Measurements from ENCODE around the gene MAP6.
A peak's percentile ranks its signal among the peaks of the same experiment; 100 is the strongest.

DNA sequence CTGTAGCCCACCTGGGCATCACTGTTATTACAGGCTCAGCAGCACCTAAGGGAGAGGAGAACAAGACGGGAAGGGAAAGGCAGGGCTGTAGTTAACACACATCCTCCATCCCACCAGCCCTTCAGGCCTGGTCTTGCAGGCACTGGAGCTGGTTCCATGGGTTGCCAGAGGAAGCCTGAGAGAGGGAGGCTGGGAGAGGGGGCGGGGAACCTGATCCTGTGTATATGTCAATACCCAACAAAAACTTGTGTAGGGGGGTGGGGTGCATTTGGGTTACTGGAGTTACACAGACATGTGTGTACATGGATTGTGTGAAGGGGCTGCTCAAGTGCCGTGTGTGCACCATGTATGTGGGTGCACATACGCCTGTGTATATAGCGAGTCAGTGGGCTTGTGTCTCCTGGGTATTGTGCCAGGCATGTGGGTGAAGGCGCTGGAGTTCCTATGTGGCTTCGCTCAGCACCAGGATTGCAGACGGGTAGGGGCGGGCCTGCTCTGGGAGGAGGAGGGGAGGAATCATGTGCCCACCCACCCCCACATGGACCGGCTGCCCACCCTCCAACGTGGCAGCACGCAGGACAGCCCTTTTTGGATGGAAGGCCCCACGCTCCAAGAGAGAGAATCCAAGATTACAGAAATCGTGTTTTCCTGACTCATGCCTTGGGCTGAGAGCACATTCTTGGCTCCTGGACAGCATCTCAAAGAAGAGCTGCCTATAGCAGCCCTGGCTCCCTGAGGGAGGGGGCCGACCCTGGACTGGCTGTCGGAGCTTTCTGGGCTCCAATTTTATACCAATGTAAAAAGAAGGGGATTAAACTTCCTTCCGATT lies 111.0 kb downstream of the MAP6 start:
- TF ChIP-seq, protein P1, sequence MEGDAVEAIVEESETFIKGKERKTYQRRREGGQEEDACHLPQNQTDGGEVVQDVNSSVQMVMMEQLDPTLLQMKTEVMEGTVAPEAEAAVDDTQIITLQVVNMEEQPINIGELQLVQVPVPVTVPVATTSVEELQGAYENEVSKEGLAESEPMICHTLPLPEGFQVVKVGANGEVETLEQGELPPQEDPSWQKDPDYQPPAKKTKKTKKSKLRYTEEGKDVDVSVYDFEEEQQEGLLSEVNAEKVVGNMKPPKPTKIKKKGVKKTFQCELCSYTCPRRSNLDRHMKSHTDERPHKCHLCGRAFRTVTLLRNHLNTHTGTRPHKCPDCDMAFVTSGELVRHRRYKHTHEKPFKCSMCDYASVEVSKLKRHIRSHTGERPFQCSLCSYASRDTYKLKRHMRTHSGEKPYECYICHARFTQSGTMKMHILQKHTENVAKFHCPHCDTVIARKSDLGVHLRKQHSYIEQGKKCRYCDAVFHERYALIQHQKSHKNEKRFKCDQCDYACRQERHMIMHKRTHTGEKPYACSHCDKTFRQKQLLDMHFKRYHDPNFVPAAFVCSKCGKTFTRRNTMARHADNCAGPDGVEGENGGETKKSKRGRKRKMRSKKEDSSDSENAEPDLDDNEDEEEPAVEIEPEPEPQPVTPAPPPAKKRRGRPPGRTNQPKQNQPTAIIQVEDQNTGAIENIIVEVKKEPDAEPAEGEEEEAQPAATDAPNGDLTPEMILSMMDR (IDR thresholded peaks at IDR 0.05), result no peak
- peak; percentile 12 to 78 for TF ChIP-seq EP300 (IDR thresholded peaks at IDR 0.05)
- TF ChIP-seq POLR2A (IDR thresholded peaks at IDR 0.05), result no peak

Measured in tibial nerve (tissue), 4 donors.